ENCODE data around the gene SLC44A2.

SLC44A2 gene

GRCh38 chr19:10634430-10634829 lies 9.1 kb downstream of the SLC44A2 start:
- Histone ChIP-seq H3K4me2 (ENCODE audit: low read length) (no peak overlapping the region), H3K4me1 (ENCODE audit: low read length) (peaks cover 11% of the 10 kb centered on the region), H3K9me3 (ENCODE audit: insufficient read depth, low read length) (no peaks in the 10 kb centered on the region), H4K20me1 (ENCODE audit: insufficient read depth, low read length) (0 out of 2 replicates have a peak, but pooled peaks cover 5% of the 10 kb centered on the region), H3K79me2 (ENCODE audit: low read length) (no peaks in the 10 kb centered on the region), H3K36me3 (replicated peaks; ENCODE audit: low read depth, low read length) (peaks cover 42% of the 10 kb centered on the region), H3K27me3 (ENCODE audit: low read depth, low read length) (no peaks in the 10 kb centered on the region), H3K9ac (ENCODE audit: low read length) (no peak overlapping the region), H3K4me3 (ENCODE audit: low read length) (no peak overlapping the region), H2AFZ (ENCODE audit: low read depth, low read length) (no peak overlapping the region), H3K27ac (ENCODE audit: low read length) (no peak overlapping the region)
- no peak for TF ChIP-seq EZH2phosphoT487 (IDR thresholded peaks at IDR 0.05; ENCODE audit: low read depth)

DNA sequence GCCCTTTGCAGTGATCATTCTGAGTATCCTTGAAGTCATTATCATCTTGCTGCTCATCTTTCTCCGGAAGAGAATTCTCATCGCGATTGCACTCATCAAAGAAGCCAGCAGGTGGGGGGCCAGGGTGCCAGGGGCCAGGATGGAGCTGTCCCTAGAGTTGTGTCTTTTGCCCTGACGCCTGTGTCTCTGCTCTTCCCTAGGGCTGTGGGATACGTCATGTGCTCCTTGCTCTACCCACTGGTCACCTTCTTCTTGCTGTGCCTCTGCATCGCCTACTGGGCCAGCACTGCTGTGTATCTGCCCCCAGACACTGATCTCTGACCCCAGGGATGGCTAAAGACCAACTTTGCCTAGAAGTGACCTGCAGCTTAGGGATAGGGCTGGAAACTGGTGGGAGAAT lies 9.6 kb downstream of the SLC44A2 start:
- Histone ChIP-seq H3K36me3 (replicated peaks; ENCODE audit: low read depth, low read length) (peaks cover 42% of the 10 kb centered on the region), H3K4me3 (ENCODE audit: low read length) (no peak overlapping the region), H2AFZ (ENCODE audit: low read depth, low read length) (no peak overlapping the region), H3K79me2 (ENCODE audit: low read length) (no peaks in the 10 kb centered on the region), H3K4me1 (ENCODE audit: low read length) (peaks cover 16% of the 10 kb centered on the region), H3K9ac (ENCODE audit: low read length) (no peak overlapping the region), H3K27ac (ENCODE audit: low read length) (no peak overlapping the region), H3K4me2 (ENCODE audit: low read length) (no peak overlapping the region), H3K9me3 (ENCODE audit: insufficient read depth, low read length) (no peaks in the 10 kb centered on the region), H4K20me1 (ENCODE audit: insufficient read depth, low read length) (0 out of 2 replicates have a peak, but pooled peaks cover 5% of the 10 kb centered on the region), H3K27me3 (ENCODE audit: low read depth, low read length) (no peaks in the 10 kb centered on the region)
- TF ChIP-seq, protein P1, sequence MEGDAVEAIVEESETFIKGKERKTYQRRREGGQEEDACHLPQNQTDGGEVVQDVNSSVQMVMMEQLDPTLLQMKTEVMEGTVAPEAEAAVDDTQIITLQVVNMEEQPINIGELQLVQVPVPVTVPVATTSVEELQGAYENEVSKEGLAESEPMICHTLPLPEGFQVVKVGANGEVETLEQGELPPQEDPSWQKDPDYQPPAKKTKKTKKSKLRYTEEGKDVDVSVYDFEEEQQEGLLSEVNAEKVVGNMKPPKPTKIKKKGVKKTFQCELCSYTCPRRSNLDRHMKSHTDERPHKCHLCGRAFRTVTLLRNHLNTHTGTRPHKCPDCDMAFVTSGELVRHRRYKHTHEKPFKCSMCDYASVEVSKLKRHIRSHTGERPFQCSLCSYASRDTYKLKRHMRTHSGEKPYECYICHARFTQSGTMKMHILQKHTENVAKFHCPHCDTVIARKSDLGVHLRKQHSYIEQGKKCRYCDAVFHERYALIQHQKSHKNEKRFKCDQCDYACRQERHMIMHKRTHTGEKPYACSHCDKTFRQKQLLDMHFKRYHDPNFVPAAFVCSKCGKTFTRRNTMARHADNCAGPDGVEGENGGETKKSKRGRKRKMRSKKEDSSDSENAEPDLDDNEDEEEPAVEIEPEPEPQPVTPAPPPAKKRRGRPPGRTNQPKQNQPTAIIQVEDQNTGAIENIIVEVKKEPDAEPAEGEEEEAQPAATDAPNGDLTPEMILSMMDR (IDR thresholded peaks at IDR 0.05; ENCODE audit: low read depth, low read length): no peak

DNA sequence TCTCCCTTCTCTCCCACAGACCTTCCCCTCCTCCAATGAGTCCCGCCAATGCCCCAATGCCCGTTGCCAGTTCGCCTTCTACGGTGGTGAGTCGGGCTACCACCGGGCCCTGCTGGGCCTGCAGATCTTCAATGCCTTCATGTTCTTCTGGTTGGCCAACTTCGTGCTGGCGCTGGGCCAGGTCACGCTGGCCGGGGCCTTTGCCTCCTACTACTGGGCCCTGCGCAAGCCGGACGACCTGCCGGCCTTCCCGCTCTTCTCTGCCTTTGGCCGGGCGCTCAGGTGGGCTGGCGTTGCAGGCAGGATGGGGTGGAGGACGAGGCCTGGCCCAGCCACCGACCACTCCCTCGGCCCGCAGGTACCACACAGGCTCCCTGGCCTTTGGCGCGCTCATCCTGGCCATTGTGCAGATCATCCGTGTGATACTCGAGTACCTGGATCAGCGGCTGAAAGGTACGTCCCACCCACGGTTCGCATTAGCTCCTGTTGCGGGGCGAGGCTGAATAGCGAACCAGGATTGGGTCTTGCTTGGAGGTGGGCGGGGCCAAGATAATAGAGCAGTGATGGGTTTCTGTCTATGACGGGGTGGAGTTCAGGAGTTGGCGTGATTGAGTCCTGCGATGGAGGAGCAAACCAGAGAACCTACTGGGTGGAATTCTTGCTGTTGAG lies 11.1 kb downstream of the SLC44A2 start:
- Histone ChIP-seq H2AFZ (ENCODE audit: low read depth, low read length) (no peak overlapping the region), H4K20me1 (ENCODE audit: insufficient read depth, low read length) (peaks cover 10% of the 10 kb centered on the region; the same call in 1 of the 2 replicates), H3K27ac (ENCODE audit: low read length) (no peak overlapping the region), H3K36me3 (replicated peaks; ENCODE audit: low read depth, low read length) (peaks cover 38% of the 10 kb centered on the region), H3K4me1 (ENCODE audit: low read length) (peaks cover 23% of the 10 kb centered on the region), H3K27me3 (ENCODE audit: low read depth, low read length) (no peaks in the 10 kb centered on the region), H3K4me3 (ENCODE audit: low read length) (no peak overlapping the region), H3K9ac (ENCODE audit: low read length) (no peak overlapping the region), H3K4me2 (ENCODE audit: low read length) (no peak overlapping the region), H3K9me3 (ENCODE audit: insufficient read depth, low read length) (no peaks in the 10 kb centered on the region), H3K79me2 (ENCODE audit: low read length) (no peaks in the 10 kb centered on the region)
- TF ChIP-seq, protein P1 (IDR thresholded peaks at IDR 0.05; ENCODE audit: low read depth, low read length): no peak
- TF ChIP-seq EZH2phosphoT487 (IDR thresholded peaks at IDR 0.05; ENCODE audit: low read depth): no peak

DNA sequence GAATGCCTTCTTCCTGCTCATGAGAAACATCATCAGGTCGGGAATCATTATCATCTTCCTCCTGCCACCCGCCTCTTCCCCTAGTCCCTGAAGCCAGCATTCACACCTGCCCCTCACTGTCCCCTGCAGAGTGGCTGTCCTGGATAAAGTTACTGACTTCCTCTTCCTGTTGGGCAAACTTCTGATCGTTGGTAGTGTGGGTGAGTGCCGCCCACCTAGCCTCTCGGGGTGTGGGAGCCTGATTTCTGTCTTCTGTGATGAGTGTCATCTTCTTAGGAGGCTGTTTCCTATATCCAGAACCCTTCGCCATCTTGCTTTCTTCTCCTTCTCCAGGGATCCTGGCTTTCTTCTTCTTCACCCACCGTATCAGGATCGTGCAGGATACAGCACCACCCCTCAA lies 12.5 kb downstream of the SLC44A2 start:
- Histone ChIP-seq H4K20me1 (ENCODE audit: insufficient read depth, low read length) (peaks cover 11% of the 10 kb centered on the region; the same call in 1 of the 2 replicates), H3K36me3 (replicated peaks; ENCODE audit: low read depth, low read length) (peaks cover 37% of the 10 kb centered on the region)

More for the DNA sequence above, 12.5 kb downstream of the SLC44A2 start:
- Histone ChIP-seq H3K27ac (ENCODE audit: low read length) (no peak overlapping the region), H3K9ac (ENCODE audit: low read length) (no peak overlapping the region), H3K4me1 (ENCODE audit: low read length) (peaks cover 23% of the 10 kb centered on the region), H3K4me2 (ENCODE audit: low read length) (no peak overlapping the region), H3K79me2 (ENCODE audit: low read length) (no peaks in the 10 kb centered on the region), H3K27me3 (ENCODE audit: low read depth, low read length) (no peaks in the 10 kb centered on the region), H2AFZ (ENCODE audit: low read depth, low read length) (no peak overlapping the region), H3K4me3 (ENCODE audit: low read length) (no peak overlapping the region), H3K9me3 (ENCODE audit: insufficient read depth, low read length) (no peaks in the 10 kb centered on the region)
- no peak for TF ChIP-seq EZH2phosphoT487 (IDR thresholded peaks at IDR 0.05; ENCODE audit: low read depth)
- TF ChIP-seq, protein P1 (IDR thresholded peaks at IDR 0.05; ENCODE audit: low read depth, low read length): no peak
